ENCODE results near the gene AFAP1.

The AFAP1 gene

GRCh38 chr4:7801001-7801400 lies 138.7 kb downstream of the AFAP1 start:
- DNase-seq: no peak

GRCh38 chr4:7800410-7800809 lies 139.3 kb downstream of the AFAP1 start:
- no peak for DNase-seq

GRCh38 chr4:7799736-7800135 lies 139.9 kb downstream of the AFAP1 start:
- no peak for DNase-seq

DNA sequence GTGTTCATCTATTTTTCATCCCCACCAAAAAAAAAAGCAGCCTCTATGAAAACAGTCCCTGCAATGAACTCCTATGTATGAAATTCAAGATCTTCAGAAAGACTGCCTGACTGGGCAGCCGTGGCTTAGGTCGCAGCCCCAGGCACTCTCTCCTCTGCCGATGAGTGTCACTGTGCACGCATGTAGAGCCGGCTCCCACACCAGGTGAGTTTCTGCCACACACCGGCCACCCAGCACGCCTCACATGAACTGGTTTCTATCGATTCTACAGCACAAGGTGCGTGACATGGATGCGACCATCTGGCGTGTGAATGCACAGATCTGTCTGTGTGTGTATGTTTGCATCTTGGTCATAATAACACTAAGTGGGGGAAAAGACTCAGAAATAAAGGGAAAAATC lies 140.4 kb downstream of the AFAP1 start:
- DNase-seq: no peak

GRCh38 chr4:7798178-7798995 lies 141.3 kb downstream of the AFAP1 start:
- no peak for DNase-seq

- no peak for DNase-seq
Observed at GRCh38 chr4:7797330-7797729, 142.3 kb downstream of the AFAP1 start.

DNA sequence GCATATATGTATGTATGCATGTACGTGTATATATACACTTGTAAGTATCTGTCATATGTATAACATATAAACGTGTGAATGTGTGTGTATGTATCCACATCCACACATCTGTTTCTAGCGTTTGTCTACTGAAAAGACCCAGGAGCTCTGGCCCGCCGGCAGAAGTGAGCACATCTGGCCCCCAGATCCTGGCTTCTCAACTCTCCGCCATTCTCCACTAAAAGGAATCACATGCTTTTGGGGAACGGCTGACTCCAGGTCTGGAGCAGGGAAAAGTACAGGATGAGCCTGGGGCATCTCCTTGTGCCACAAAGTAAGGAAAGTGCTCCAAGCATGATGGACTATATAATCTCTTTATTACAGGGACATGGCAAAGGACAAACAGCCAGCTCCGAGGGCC lies 143.7 kb downstream of the AFAP1 start:
- no peak for DNase-seq

GRCh38 chr4:7793186-7793585 lies 146.5 kb downstream of the AFAP1 start:
- no peak for DNase-seq

DNA sequence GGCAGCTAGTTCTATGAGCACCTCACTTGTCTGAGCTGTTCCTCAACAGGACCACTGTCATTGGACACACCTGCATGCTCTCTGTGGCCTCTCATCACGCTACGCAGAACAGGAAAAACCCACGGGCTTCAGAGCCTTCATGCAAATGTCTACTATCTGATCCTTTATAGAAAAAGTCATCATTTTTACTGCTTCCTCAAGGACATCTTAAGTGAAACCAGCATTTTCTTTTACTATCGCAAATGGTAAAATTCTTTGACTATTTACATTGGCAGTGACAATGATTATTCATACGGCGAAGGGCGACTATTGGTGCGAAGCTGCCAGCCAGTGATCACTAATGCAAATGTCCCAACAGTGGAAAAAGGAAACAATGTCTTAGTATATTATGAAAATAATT lies 147.0 kb downstream of the AFAP1 start:
- DNase-seq: no peak

DNA sequence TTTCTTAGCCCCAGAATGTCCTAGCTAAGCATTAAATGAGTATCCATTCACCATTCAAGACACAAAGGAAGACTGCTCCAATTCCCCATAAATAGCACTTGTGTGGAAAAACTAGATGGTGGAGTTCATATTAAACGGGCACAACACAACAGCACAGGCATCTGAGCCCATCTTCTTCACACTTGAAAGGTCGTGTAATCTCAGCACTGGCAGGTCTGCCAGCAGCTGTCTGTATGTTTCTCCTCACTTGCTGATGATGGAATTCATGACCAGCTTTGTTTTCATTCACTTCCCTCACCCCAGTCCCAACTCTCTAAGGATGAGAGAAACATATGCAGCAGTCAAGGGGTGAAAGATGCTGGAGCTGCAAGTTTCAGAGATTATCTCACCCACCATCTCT lies 148.7 kb downstream of the AFAP1 start:
- no peak for DNase-seq

DNA sequence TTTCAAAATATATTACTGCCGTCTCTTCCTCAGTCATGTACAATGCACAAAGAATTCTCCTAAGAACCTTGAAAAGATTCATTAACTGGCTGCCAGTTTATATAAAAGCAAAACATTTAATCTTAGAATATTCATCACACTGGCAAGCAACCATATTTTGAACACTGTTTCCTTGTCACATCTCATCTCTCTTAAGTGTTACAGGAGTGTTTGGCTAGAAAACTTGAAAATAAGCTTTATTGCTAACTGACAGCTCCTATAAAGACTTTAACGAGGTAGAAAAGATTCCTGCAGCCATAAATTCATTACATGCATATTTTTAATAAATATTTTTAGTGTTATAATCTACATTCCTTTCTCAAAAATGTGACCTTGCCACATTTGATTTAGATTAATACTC lies 149.6 kb downstream of the AFAP1 start:
- no peak for DNase-seq

DNA sequence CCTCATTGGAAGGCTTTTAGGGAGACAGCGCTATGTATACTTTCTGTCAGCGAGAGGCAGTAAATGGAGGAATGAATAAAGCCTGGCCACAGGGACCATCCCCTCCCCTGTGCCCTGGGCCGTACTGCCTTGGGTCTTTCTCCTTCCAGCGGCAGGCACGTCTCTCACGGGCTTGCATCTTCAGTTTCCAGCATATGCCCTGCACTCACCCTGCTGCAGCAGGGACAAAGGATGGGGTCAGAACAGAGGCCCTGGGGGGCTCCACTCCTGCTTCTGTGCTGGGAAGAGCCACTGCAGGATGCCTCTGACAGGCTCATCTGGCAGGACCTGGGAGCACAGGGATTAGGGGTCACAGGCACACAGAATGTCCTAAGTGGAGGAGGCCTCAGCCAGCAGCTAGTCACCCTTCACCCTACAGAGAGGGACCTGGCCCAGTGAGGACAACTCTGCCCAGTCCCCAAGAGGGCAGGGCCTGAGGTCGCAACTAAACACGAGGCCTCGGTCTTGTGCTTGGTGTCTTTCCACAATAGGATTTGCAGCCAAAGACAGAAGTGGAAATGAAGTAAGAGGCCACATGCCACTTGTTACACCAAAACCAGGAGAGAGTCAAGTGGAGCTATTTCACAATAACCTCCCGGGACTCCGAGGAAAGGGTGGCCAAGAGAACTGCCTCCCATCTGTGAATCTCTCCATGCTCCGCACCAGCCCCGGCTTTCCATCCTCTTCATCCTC lies 150.8 kb downstream of the AFAP1 start:
- no peak for DNase-seq

- DNase-seq: no peak
Observed at GRCh38 chr4:7788193-7788592, 151.5 kb downstream of the AFAP1 start.

- no peak for DNase-seq
Observed at GRCh38 chr4:7787681-7788141, 151.9 kb downstream of the AFAP1 start.

DNA sequence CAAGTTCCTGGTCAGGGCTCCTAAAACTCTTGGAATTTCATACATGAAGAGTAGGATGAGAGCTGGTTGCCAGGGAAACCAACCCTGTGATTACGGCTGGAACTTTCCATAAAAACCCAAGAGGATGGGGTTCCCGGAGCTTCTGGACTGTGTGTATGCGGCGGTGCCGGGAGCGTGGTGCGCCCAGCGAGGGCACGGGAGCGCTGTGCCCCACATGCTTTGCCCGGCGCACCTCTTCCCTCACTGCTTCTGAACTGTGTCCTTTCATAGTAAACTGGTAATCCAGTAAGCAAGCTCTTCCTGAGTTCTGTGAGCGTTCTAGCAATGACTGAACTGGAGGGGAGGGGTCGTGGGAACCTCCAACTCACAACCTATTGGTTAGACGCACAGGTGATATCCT lies 152.6 kb downstream of the AFAP1 start:
- DNase-seq: no peak

DNA sequence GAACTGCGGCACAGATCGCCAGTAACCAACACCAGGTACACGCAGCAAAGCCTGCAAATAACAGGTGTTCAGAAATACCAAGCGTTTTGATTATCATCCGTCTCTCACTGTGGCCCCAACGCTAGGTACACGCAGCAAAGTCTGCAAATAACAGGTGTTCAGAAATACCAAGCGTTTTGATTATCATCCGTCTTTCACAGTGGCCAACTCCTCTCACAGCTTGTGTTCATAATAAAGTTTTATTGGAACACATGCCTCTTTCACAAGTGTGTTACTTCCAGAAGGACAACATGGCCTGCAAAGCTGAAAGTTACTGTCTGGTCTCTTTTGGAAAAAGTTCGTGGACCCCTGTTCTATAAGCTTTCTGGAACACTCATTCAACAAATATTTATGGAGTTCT lies 153.1 kb downstream of the AFAP1 start:
- DNase-seq: no peak

DNA sequence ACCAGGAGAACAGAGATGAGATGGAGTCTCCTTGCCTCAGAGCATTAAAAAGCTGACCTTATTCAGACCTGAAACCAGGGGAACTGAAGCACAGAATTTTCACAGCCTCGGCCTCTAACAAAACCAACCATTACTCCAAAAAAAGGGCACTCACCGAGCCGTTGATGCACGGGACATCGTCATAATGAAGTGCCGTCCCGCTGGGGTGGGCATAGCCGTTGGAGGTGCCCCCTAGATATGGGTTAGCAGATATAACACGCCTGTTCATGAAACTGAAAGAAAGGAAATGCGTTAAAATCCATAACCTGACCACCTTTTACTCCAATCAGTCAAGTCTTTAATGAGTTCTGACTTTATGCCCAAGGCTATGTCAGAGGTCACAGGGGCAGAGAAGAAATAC lies 153.6 kb downstream of the AFAP1 start:
- DNase-seq: no peak

- DNase-seq: no peak
Observed at GRCh38 chr4:7785017-7785416, 154.6 kb downstream of the AFAP1 start.

DNA sequence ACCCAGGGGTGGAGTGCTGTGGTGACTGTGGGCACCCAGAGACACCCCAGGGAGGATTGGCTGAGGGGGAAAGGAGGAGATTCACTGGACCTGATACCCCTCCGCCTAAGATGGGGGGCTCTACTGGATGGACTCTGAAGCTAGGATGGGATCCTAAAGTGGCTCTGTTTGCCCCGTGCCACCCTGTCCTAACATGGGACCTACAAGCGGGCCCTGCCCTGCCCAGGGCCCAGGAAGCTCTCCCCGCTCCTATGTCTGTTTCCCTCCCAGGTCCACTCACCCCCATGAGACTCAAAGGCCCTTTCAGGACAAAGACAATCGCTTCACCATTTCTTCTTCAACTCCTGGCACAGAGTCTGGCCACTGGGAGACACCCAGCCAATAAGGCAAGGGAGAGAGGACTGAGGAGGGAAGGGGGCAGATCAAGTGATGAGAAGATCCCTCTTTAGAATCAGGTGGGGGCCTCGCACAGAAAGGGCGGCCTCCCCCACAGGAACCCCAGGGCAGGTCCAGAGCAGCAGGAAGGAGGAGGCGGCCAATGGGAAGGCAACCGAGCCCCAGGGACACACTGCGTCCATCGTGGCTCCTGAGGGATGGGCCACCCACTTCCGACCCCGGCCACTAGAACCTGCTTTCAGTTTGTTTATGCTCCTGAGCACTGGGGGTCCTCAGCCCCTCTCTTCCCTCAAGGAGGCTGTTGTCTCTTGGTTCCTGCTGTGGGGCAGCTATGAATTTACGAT lies 155.4 kb downstream of the AFAP1 start:
- DNase-seq: no peak

GRCh38 chr4:7783541-7783940 lies 156.1 kb downstream of the AFAP1 start:
- DNase-seq: no peak

DNA sequence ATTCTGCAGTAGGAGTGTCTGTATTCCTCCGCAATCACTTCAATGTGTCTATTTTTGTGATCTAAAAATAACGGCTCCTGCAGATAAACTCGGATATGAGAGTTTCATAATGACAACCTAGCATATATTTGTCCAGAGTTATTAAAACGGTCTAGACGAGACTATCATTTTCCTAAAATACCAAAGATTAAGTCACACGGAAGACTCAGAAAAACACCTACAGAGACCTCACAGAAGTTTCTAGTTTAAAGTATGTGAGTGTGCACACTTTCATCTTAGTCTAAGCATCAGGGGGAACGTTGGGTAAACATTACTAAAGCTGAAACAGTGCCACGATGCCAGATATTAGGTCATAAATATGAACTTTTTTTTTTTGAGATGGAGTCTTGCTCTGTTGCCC lies 156.9 kb downstream of the AFAP1 start:
- DNase-seq: no peak

GRCh38 chr4:7781993-7782392 lies 157.7 kb downstream of the AFAP1 start:
- no peak for DNase-seq

GRCh38 chr4:7781366-7781765 lies 158.3 kb downstream of the AFAP1 start:
- no peak for DNase-seq

Measured in CD4-positive, alpha-beta T cell treated with Interleukin-1 beta for 1 hour (primary cell).